Measurements from ENCODE around the gene EFNA5.

The EFNA5 gene

DNA sequence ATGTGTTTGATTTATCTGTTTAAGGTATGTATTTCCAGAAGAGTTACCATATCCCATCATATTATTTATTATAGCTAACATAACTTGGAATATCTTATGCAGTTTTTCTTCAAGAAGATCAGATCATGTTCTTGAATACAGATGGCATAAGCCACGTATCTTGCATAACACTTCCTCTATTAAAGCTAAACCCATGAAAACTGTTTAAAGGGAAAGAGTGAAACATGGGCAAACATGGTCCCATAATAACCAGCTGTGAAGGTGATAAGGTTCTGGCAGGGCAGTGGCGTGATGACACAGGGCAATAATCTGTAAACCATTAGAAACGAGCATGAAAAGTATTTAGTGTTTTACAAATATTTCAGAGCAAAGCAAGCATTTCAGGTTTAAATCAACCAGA lies 34.2 kb downstream of the EFNA5 start:
- no peak for DNase-seq

DNA sequence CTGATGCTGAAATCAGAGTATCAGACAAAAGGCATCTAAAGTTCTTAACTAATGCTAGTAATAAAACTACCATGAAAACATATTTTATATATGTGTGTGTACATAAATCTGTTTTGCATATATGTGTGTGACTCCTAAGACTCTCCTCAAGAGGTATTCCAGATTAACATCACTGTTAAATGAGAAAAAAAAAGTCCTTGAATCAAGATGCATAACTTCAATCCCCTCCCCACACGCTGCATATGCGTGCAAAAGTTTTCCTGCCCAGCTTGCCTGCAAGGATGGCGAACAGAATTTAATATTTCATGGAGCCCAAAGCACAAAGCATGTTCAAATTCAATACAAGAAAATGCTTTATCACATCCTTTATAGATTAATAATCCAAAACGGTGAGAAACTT lies 34.7 kb downstream of the EFNA5 start:
- no peak for DNase-seq

DNA sequence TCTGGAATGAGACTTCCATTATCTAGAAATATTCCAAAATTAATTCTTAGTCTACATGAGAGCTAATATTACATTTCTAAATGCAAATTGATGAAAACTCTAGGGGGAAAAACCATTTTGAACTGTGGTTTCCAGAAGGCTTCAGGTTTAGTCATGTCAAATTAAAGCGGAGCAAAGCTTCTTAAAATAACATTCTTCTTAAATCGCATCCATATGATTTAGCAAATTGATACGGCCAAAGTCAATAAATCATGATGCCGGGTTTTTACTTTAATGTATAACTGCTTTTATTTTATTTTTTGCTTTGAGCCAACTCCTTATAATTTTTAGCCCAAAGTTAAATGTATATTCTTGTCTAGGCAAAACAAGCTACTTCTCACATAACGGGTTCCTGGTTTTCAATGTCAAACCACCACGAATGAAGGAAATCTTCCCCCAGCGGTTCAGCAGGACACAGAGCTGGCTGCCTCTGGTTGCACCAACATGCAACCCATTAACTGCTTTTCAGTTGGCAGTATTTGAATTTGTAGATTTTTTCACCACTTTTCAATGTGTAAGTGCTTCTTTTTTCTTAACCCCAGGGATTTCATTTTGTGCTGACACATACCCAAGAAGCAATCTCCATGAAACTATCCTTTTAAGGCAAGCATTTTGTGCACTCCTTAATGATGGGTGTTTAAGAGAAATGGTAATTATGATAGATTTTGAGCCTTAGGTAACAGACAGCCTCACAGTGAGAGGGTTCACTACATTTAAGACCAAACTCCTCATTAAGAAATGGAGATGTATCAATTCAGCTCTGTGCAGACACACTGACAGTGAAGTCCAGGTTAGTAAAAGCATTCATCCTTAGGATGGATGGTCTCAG lies 35.5 kb downstream of the EFNA5 start:
- no peak for DNase-seq

DNA sequence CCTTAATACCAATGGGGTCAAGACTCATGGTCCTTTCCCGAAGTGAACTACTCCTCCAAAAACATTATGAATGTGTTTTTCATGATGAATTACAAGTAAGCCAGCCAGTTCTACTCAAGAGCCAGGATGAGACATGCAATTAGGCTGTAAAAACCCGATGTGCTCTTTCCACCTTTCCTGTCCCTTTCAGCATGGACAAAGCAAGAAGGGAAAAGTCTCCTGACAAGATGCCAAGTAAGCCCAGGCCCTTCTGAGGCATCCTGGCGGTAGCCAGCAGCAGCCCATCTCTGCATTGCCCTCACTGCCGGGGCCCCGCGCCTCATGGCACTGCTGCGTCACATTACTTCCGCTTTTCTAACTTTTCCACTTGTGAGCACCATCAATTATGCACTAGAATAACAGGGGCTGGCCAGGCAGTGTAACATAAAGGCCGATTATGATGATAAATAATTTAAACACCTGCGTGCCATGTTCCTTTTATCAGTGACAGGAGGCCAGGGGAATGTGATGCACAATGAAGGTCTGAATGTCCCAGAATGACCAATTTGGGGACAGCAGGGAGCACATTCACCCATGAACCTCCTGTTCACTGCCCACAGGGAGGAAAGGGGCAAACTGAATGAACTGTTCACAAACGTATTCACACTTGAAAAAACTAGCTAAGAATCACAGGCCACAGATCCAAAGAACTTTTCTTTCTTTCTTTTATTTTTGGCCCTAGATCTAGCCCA lies 37.4 kb downstream of the EFNA5 start:
- DNase-seq, result no peak

GRCh38 chr5:107631805-107632362 lies 38.9 kb downstream of the EFNA5 start:
- no peak for DNase-seq

DNA sequence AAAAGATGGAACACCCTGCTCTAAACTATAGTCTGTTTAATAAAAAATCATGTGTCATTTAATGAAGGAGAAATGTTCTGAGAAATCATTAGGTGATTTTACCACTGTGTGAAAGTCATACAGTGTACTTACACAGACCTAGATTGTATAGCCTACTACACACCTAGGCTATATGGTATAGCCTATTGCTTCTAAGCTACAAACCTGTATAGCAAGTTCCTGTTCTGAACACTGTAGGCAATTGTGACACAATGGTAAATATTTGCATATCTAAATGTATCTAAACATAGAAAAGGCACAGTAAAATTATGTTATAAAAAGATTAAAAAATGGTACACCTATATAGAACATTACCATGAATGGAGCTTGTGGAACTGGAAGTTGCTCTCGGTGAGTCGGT lies 40.6 kb downstream of the EFNA5 start:
- no peak for DNase-seq

GRCh38 chr5:107624235-107624634 lies 46.5 kb downstream of the EFNA5 start:
- no peak for DNase-seq

DNA sequence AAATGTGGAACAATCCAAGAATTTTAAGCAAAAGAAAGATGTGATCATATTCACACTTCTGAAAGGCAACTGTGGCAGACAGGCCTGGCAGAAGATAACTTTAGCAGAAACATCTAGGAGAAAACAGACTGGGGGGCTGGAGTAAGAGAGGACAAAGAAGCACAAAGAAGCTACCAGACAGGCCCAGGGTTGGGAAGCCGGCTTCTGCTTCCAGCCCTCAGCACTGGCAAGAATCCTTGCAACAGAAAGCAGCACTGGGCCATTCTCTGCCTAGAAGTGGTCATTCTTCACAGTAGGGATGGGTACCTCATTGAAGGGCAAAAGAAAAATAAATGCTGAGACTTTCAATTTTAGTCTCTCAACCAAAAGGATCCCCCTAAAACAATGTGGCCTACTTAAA lies 49.6 kb downstream of the EFNA5 start:
- DNase-seq, result no peak

DNA sequence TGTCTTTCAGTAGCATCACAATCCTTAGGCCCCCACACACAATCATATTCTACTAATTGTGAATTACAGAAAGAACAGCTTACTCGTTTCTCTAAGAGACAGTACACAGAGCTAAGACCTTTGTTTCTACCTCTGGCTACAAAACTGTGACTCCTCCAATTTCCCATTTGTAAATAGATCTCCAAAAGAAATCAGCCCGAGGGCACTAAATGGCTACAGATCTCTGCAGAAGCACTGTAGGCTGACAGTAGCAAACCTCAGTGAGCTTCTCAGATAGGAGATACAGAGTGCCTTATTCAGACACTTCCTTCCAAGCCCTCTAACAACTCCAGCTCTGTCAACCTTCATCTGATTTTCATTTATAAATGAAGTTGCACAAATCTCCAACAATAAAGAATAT lies 51.0 kb downstream of the EFNA5 start:
- no peak for DNase-seq

DNA sequence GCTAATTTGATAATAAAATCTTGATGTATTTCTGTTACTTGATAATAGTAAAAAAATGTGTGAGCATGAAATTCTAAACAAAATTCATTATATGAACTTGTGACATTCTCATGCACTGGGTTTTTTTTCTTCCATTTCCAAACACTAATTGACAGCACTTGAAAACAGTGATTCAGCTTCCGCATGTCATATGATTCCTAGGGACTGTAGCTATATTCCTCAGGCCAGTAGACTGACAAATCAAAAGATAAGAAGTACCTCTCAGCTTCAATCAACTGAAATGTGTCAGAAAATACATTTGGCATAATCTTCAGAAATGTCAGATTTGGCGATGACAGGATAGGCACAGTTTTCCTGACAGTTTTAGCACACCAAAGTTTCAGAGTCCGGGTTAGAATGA lies 52.5 kb downstream of the EFNA5 start:
- DNase-seq, result no peak

DNA sequence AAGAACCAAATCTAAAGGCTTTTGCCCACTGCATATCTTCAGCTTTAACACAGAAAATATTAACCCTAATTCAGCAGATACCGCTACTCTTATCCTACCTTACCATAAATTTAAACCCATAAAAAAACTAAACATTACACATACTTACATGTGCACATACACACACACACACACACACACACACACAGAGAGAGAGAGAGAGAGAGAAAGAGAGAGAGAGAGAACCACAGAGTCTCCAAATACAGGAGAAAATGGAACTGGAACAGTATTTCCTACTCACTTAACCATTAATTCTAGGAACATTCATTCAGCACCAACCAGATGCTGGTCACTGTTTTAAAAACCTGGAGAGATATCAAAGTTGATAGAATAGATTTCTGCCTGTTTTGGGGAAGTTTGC lies 53.7 kb downstream of the EFNA5 start:
- DNase-seq, result no peak

- DNase-seq, result no peak
Measured at GRCh38 chr5:107616213-107616612, 54.5 kb downstream of the EFNA5 start.

DNA sequence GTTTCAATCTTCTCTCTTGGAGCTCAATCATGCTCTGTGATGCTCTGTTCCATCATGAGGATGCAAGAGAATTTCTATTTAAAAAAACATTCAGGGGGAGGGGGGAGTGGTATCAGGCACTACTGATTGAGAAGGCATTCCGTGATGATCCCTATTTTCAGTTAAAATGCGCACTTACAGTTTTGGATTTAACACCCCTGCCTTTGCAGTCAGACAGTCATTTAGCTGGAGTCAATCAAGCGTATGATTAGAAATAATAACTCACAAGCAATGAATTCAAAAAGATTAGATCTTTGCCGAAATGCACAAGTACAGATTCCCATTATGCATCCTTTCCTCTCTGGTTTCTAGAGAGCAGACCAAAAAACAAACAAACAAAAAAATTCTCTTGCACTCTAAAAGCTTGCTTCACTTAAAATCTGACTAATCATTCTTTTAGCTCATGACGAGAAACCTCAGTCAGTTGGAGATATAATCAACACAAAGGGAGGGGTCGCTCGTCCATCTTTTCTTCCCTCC lies 55.4 kb downstream of the EFNA5 start:
- DNase-seq, result no peak

DNA sequence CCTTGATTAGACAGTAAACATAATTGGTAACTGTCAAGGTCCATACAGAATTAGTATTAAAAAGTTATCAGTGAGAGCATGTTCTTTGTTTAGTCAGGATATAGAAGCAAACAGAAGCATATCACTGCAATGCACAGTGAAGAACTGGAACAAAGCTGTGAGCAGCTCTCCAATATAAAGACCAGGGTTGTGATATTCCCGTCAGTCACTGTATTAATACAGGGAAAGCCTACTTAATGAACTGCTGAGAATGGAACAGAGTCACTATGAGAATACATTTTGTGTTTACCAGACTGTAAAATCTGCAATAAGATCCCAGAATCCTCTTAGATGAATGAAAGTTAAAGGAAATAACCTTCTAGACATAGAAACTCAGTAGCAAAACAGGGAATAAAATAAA lies 58.2 kb downstream of the EFNA5 start:
- DNase-seq, result no peak

DNA sequence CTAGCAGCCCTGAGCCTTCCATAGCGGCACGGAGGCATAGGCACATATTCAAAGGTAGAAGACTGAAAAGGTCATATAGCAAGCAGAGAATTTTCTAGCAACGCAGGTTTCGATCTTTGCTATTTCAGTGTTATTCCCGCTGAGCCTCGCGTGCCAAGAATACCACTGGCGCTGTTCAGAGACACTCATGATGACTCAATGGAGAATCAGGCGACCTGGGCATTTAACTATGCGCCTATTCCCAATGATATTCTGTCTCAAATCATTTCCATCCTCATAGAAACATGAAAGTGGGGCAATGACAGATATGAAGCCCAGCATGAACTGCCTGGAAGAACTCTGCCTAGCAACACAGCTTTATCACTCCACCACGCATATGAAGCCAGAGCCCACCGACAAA lies 59.9 kb downstream of the EFNA5 start:
- DNase-seq, result no peak

DNA sequence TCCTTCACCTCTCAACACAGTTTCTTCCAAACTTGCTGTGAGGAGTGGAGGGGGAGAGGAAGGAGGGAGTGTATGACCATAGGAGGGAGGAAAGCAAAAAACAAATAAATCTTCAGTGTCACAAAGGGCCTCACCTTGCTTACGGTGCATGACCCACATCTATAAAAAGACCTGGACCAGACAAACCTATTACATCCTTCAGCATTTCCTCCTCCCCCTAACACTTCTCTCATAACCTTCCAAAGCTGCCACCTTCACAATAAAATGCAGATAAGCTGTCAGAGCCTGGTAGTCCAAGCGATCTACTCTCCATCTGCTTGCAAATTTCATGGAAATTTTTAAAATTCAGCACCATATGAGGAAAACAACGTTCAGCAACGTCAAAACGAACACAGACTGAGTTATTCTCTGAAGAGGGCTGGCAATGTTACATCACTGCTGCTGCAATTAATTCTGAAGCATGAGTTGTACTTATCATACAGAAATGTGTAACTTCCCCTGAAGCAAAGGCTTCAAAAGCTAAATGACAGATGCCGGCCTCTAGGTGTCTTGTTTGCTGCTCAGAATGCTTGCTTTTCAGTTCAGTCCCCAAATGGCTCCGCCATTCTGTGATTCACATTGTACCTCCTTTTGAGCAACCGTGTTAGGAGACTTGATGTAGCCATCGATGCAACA lies 62.9 kb downstream of the EFNA5 start:
- no peak for DNase-seq

- DNase-seq, result no peak
Measured at GRCh38 chr5:107607196-107607595, 63.5 kb downstream of the EFNA5 start.

GRCh38 chr5:107605596-107606125 lies 65.1 kb downstream of the EFNA5 start:
- DNase-seq, result no peak

DNA sequence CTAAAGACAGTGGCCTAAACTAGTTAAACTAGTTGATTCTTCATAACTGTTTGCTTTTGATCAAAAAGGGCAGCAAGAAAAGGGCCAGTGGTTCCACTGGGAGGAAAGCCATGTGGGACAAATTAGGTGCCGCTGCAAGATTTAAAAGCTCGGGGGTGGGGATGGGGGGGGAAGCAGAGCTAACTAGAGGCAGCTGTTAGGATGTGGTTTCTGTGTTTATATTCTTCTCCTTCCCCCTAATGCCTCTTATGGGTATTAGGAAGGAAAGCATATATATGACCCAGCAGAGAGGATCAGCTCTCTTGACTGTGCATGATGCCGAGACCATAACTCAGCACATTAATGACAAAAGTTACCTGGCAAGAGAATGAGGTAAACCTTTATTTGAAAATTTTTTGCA lies 65.7 kb downstream of the EFNA5 start:
- no peak for DNase-seq

DNA sequence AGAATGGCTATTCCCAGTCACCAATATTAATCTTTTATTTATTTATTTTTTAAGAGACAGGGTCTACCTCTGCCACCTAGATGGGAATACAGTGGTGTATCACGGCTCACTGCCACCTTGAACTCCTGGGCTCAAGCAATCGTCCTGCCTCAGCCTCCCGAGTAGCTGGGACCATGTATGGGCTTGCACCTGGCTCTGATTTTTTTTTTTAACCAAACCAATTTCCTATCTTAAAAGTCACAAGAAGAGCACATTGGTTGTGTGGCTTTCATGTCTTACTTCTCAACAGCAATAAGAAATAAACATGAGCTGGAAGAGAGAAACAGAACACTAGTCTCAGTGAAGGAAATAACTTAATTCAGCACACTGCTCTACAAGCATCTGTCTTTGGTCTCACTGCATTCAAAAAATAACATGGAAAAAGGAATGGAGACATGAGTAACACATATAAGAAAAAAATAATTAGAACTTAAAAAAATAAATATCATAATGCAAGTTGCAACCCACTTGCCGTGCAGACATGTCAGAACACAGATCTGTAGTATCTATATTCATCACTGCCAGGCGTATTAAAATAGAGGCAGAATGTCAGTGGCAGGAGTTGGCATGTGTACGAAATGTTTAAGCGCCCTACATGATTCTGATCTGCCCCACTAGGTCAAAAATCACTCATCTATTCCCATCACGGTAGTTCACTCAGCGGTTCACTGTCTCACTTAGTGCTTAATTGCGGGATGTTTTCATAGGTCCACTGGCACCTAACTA lies 66.4 kb downstream of the EFNA5 start:
- DNase-seq, result no peak

- no peak for DNase-seq
Measured at GRCh38 chr5:107603349-107603748, 67.4 kb downstream of the EFNA5 start.

GRCh38 chr5:107602896-107603295 lies 67.8 kb downstream of the EFNA5 start:
- DNase-seq, result no peak

Measured in NCI-H1105 treated with DMSO at 0.1 percent for 48 hours (cell line).